Stimulated activated naive CD8-positive, alpha-beta T cell treated with anti-CD3 and anti-CD28 coated beads, Interleukin-15, Interleukin-2, amounts not matched to agents 100 U/mL and 50 U/mL, for 24 hours (primary cell): ENCODE results near the gene COG4.
A peak's percentile ranks its signal among the peaks of the same experiment; 100 is the strongest.
"Not testable (repeated sequence)": the region's sequence is repeated elsewhere in the genome, so short reads cannot be mapped to it uniquely, and the experiment has no call there.

Experiments
- ATAC-seq: fragments of 150-1000 bp; cut with Tn5 transposase; one replicate; pipeline ENCODE4 v1.10.0; 2021
- DNase-seq: peaks from one replicate; pipeline ENCODE4 v3.0.0; 2021

Gene COG4

DNA sequence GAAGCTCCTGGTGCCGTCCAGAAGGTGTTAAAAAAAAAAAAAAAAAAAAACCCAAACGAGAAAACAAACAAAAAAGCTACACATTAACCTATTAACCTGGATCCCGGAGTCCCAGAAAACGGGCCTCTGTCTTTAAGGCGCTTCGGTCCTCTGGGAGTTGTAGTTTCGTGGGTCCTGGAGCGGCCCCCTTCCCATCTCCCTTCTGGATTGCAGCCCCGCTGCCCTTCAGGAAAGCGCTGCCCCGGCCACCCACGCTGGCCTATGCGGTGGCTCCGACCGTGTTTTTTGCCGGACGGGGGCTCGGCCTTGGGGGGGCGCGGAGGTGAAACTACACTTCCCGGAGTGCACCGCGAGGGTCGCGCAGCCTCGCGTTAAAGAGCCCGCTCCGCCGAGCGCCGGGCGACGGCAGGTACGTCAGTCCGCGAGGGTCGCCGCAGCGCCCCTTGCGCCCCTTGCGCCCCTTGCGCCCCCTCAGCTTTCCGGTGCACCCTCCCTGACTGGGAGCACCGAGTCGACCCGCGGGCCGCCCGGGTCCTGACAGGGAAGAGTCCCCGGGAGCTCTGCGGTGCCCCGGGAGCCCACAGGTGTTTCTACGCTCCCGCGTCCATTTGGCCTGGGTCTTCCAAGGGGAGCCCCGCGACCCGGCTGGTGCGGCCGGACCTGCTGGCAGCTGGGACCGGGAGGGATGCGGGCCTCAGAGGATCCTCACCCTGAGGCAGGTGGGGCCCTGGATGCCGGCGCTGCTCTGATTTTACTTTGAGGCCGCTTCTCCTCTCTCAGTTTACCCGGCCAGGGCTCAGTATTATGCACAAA lies 68.9 kb downstream of the COG4 start, which contains the start of gene FCSK:
Gene FCSK (plus strand): TSS at position 374 of the 813 bp plus-strand sequence. CDS start 8,596 bp downstream, outside the sequence.
- DNase-seq (peak; percentile 76), ATAC-seq (peak; percentile 93)

GRCh38 chr16:70453892-70454221 lies 69.5 kb downstream of the COG4 start:
- DNase-seq: no peak
- no peak for ATAC-seq

DNA sequence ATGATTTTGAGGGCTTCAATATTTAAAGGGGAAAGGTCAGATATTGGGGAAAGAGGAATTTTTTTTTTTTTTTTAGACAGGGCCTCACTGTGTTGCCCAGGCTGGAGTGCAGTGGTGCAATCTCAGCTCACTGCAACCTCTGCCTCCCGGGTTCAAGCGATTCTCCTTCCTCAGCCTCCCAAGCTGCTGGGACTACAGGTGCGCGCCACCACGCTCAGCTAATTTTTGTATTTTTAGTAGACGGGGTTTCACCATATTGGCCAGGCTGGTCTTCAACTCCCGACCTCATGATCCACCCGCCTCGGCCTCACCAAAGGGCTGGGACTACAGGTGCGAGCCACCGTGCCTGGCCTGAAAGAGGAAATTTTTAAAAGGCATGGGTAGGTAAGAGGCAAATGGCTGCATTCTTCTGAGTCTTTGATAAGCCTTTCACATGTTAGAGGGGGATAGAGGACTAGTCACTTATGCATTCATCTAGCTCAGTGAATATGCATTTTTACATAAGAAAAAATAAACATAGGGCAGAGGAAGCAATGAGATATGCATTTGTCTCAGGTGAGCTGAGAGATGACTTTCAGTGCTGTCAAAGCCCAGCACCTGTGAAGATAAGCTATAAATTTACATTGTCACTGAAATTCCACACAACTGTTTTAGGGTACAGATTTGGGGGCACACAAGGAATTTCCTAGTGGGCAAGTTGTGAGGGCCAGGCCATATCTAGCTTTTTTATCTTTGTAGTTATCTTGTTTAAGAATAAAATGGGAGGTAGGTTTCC lies 70.0 kb downstream of the COG4 start:
- DNase-seq: no peak

DNA sequence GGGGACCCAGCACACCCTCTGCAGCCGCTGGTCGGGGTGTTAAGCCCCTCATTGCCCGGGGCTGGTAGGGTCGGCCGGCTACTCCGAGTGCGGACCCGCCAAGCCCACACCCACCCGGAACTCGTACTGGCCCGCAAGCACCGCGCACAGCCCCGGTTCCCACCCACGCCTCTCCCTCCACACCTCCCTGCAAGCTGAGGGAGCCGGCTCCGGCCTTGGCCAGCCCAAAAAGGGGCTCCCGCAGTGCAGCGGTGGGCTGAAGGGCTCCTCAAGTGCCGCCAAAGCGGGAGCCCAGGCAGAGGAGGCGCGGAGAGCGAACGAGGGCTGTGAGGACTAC lies 72.4 kb downstream of the COG4 start:
- DNase-seq, ATAC-seq: not testable (repeated sequence)

More for the DNA sequence above, 70.0 kb downstream of the COG4 start:
- ATAC-seq: no peak

DNA sequence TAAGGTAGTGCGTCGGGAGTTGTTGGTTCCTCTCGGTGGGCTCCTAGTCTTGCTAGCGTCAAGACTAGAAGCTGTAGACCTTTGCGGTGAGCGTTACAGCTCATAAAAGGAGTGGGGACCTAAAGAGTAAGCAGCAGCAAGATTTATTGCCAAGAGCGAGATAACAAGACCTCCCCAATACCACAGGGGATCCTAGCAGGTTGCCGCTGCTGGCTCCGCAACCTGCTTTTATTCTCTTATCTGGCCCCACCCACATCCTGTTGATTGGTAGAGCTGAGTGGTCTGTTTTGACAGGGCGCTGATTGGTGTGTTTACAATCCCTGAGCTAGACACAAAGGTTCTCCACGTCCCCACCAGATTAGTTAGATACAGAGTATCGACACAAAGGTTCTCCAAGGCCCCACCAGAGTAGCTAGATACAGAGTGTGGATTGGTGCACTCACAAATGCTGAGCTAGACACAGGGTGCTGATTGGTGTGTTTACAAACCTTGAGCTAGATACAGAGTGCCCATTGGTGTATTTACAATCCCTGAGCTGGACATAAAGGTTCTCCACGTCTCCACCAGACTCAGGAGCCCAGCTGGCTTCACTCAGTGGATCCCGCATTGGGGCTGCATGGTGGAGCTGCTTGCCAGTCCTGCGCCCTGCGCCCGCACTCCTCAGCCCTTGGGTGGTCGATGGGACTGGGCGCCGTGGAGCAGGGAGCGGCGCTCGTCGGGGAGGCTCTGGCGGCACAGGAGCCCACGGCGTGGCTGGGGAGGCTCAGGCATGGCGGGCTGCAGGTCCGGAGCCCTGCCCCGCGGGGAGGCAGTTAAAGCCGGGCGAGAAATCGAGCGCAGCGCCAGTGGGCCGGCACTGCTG lies 73.0 kb downstream of the COG4 start:
- DNase-seq: not testable (repeated sequence)

DNA sequence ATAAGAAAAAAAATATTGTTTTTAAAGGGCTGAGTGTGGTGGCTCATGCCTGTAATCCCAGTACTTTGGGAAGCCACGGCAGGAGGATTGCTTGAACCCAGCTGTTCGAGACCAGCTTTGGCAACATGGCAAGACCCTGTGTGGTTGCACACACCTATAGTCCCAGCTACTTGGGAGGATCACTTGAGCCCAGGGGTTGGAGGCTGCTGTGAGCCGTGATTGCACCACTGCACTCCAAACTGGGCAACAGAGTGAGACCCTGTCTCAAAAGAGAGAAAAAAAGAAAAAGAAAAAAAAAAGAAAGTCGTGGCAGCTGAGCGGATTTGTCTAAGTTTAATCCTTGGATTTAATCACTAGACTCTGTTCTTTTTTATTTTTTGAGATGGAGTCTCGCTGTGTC lies 75.3 kb downstream of the COG4 start:
- ATAC-seq: no peak
- DNase-seq: no peak

More for the DNA sequence above, 73.0 kb downstream of the COG4 start:
- not testable (repeated sequence) for ATAC-seq

GRCh38 chr16:70444249-70445063 lies 78.9 kb downstream of the COG4 start:
- DNase-seq (no peak), ATAC-seq (no peak)

DNA sequence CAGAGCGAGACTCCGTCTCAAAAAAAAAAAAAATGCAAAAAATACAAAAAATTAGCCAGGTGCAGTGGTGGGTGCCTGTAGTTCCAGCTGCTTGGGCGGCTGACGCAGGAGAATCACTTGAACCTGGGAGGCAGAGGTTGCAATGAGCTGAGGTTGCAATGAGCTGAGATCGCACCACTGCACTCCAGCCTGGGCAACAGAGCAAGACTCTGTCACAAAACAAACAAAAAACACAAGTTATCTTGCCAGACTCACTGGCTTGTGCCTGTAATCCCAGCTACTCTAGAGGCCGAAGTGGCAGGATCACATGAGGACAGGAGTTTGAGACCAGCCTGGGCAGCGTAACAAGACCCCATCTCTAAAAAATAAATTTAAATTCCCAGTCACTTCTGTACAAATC lies 81.0 kb downstream of the COG4 start:
- DNase-seq: no peak
- ATAC-seq: no peak

GRCh38 chr16:70441406-70441990 lies 81.9 kb downstream of the COG4 start:
- DNase-seq: no peak
- ATAC-seq: no peak

DNA sequence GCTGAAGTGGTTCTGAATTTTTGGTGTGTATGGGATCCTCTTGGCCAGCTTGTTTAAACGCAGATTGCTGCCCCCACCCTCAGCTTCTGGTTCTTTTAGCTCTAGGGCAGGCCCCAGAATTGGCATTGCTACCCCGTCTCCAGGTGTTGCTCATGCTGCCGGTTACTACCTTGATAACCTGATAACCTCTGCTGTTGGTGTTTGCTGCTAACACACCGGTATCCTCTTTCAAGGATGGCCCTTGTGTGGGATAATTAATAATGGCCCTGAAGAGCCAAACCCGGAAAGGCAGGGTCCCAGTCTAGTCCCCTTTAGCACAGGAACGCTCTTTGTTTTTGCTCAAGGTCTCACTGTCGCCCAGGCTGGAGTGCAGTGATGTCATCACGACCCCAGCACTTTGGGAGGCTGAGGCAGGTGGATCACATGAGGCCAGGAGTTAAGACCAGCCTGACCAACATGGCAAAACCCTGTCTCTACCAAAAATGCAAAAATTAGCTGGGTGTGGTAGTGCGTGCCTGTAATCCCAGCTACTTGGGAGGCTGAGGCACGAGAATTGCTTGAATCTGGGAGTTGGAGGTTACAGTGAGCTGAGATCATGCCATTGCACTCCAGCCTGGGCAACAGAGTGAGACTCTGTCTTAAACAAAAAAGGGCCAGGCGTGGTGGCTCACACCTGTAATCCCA lies 83.2 kb downstream of the COG4 start:
- no peak for DNase-seq
- no peak for ATAC-seq

DNA sequence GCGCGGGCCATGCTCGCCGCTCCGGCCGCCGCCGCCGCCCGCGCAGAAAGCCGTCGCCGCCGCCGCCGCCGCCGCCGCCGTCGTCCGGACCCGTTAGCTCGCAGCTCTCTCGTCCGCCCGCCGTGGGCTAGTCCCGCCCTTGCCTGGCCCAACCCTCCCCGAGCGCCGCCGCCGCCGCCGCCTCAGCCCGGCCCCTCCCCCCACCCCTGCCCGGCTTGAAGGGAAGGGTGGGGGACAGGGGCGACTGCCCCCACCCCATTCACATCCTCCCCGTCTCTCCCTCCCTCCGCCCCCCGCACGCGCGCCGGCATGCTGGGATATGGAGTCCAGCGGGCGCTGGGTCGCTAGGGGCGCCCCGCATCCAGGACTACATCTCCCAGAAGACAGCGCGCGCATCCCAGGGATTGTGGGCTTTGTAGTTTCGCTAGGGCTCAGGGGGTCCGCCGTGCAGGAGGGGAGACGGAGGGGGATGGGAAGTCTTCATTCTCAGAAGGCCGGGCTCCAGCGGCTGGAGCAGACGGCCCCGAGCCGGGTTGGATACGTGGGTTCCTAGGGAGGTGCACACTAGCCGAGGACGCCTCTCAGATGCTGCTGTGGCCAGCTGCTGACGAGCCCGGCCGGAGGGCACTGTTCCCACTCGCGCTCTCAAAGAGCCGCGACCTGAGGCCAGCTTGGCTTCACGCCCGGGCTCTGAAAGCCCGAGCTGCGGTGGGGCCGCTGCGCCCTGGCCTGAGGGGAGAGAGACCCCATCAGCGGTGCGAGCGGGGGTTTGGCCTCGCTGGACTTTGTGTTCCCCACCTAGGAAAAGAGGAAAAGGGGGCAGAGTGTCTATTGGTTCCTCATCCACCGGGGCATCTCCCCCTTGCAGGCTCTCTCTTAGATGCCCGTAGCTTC lies 84.1 kb downstream of the COG4 start, which contains the start of gene ST3GAL2:
Gene ST3GAL2 (minus strand): TSS at position 132 of the 894 bp plus-strand sequence. CDS start 40,570 bp downstream, outside the sequence.
- DNase-seq: peak; percentile 96
- ATAC-seq: peak; percentile 97

DNA sequence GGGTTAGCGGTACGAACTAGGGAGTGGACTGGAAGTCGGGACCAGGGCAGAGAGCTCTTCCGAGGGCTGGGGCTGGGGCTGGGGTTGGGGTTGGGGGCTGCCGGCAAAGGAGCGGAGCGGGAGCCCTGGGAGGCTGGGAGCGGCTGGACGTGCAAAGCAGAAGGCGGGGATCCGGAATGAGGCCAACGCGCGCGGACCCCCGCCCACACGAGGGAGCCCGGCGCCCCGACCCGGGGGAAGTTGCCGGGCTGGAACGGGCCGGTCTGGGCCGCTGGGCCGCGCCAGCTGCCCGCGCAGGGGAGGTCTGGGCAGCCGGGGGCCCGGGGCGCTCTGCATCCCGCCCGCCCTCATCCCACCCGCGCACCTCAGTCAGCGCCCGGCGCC lies 84.8 kb downstream of the COG4 start:
- ATAC-seq (no peak), DNase-seq (no peak)

GRCh38 chr16:70437582-70438557 lies 85.5 kb downstream of the COG4 start:
- DNase-seq (peak; percentile 27), ATAC-seq (no peak)

GRCh38 chr16:70437017-70437581 lies 86.3 kb downstream of the COG4 start:
- no peak for DNase-seq
- no peak for ATAC-seq

DNA sequence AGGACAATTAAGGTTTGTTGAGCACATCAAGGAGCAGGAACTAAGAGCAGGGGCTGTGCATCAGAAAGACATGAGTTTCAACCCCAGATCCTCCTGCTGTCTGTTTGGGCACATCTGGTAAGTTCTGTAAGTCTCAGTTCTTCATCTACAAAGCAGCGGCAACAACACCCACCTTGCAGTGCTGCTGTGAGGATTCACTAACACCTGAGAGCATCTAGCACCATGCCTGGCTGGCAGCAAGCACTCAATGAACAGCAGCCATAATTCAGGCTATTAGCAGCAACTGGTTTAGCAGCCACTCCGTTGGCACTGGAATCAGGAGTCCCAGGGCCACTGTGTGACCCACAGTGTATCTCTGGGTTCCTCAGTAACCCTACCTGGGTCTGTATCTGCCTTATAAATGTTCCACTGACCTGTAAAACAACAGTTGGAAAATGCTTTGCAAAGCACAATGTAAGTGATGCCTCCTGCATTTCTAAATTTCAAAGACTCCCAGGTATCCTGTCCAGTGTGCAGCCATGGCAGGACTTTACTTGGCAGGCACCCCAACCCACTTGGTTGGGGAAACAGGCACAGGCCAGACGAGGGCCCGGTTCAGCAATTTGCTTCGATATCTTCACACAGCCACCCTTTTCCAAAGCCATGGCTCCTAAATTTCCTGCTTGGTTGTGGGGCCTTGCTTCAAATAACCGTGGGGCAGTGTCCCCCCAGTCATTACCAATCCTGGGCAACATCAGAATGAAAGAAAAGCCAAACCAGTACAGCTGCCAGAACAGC lies 88.7 kb downstream of the COG4 start:
- no peak for DNase-seq
- ATAC-seq: no peak

- ATAC-seq (no peak), DNase-seq (no peak)
Observed at GRCh38 chr16:70433458-70434103, 89.8 kb downstream of the COG4 start.
